Prostate gland (tissue), 2 donors: ENCODE data around the gene KCNQ5. TPM values are rescaled to one million over a fixed set of nuclear protein-coding genes. Genes with fewer than 3 reads are reported as not detected.

Source experiments
- DNase-seq: peaks from one replicate; pipeline ENCODE4 v3.0.0-alpha.2; 2019; ENCODE audit warnings: low spot score
- H3K27ac ChIP-seq, 2 donors: fragments of 200-600 bp; sonication (generic); 2 replicates each; pipeline ENCODE4 v1.5.1; 2017 to 2019
- H3K27me3 ChIP-seq: fragments of 200-600 bp; sonication (generic); replicated peaks from 2 replicates; pipeline ENCODE4 v1.5.1; 2019; ENCODE audit not compliant: insufficient read depth
- H3K36me3 ChIP-seq, 2 donors: fragments of 200-600 bp; sonication (generic); 1 replicate in 1 of 2; 2 replicates in 1 of 2; pipeline versions ENCODE4 v1.5.1 to v1.8.1; 2017 to 2019
- H3K4me1 ChIP-seq: fragments of 200-600 bp; sonication (generic); replicated peaks from 2 replicates; pipeline ENCODE4 v1.5.1; 2019
- H3K4me3 ChIP-seq, 2 donors: fragments of 200-600 bp; sonication (generic); 2 replicates each; pipeline ENCODE4 v1.5.1; 2017 to 2019
- H3K9me3 ChIP-seq: fragments of 200-600 bp; sonication (generic); 2 replicates; pipeline ENCODE4 v1.5.1; 2017
- CTCF ChIP-seq, 4 experiments: fragments of 200-600 bp in 2 of 4; fragments of 450-650 bp in 2 of 4; sonication (generic) in 2 of 4; IDR thresholded peaks; 1 replicate in 3 of 4; 2 replicates in 1 of 4; pipeline ENCODE4 v1.5.1; 2016 to 2019; ENCODE audit warnings: antibody characterized with exemption in 4 of 4, mild to moderate bottlenecking in 2 of 4, moderate library complexity in 2 of 4
- POLR2A ChIP-seq: fragments of 450-650 bp; IDR thresholded peaks from one replicate; pipeline ENCODE4 v1.6.1; 2016; ENCODE audit warnings: antibody characterized with exemption, mild to moderate bottlenecking
- POLR2AphosphoS5 ChIP-seq: sonication (generic); formaldehyde crosslinking; IDR thresholded peaks from one replicate; pipeline ENCODE4 v1.6.1; 2017; ENCODE audit warnings: antibody characterized with exemption
- WGBS: methylation state at CpG from one replicate; pipeline ENCODE4 v1.1.5; 2018; 5-methylcytosine and 5-hydroxymethylcytosine counted together
- intact Hi-C: fragments of 100-400 bp; cut with DNase I; formaldehyde crosslinking; loops from one replicate; pipeline ENCODE4 v1.14.2; 2022
- total RNA-seq, 2 donors: library from RNA; depleted of rRNA; stranded (reverse); fragments of >200 nt; gene quantifications; one replicate each; pipeline ENCODE4 v1.1.0, GENCODE V29; 2016

The KCNQ5 gene
- total RNA-seq, 2 donors from 2014 or later: 3.6 to 4.1 TPM

- no peaks in the 10 kb centered on the region for H3K36me3 ChIP-seq
- TF ChIP-seq CTCF (IDR thresholded peaks at IDR 0.05) (no peak), POLR2AphosphoS5 (no peak), POLR2A (no peak)
- H3K27ac ChIP-seq: no peak overlapping the region
- WGBS: 91% methylated on average over 2 of the region's 2 CpGs
- H3K4me1 ChIP-seq: no peaks in the 10 kb centered on the region
- DNase-seq: no peak
- no peak overlapping the region for H3K4me3 ChIP-seq
- intact Hi-C loops: no loop called here
- no peaks in the 10 kb centered on the region for H3K27me3 ChIP-seq
- H3K9me3 ChIP-seq: no peaks in the 10 kb centered on the region
Observed at GRCh38 chr6:72865467-72865866, 243.6 kb downstream of the KCNQ5 start.

- H3K36me3 ChIP-seq: no peaks in the 10 kb centered on the region
- intact Hi-C loops: no loop called here
- H3K27me3 ChIP-seq: no peaks in the 10 kb centered on the region
- TF ChIP-seq POLR2A (no peak), CTCF (IDR thresholded peaks at IDR 0.05) (no peak), POLR2AphosphoS5 (no peak)
- DNase-seq: no peak
- H3K4me1 ChIP-seq: no peaks in the 10 kb centered on the region
- H3K4me3 ChIP-seq: no peak overlapping the region
- no peaks in the 10 kb centered on the region for H3K9me3 ChIP-seq
- no peak overlapping the region for H3K27ac ChIP-seq
- 96% methylated on average over 5 of the region's 5 CpGs for WGBS
Observed at GRCh38 chr6:72869621-72870020, 247.8 kb downstream of the KCNQ5 start.

- H3K36me3 ChIP-seq: no peaks in the 10 kb centered on the region
- 88% methylated on average over 1 of the region's 1 CpG for WGBS
- H3K27me3 ChIP-seq: no peaks in the 10 kb centered on the region
- no peak for TF ChIP-seq POLR2AphosphoS5
- TF ChIP-seq POLR2A: no peak
- TF ChIP-seq CTCF (IDR thresholded peaks at IDR 0.05): no peak
- H3K4me1 ChIP-seq: no peaks in the 10 kb centered on the region
- no peak overlapping the region for H3K27ac ChIP-seq
- DNase-seq: no peak
- intact Hi-C loops: no loop called here
- H3K9me3 ChIP-seq: no peaks in the 10 kb centered on the region
- H3K4me3 ChIP-seq: no peak overlapping the region
Observed at GRCh38 chr6:72873433-72873832, 251.6 kb downstream of the KCNQ5 start.

GRCh38 chr6:72876256-72876655 lies 254.4 kb downstream of the KCNQ5 start:
- Histone ChIP-seq H3K27ac (no peak overlapping the region), H3K4me3 (no peak overlapping the region), H3K9me3 (no peaks in the 10 kb centered on the region), H3K36me3 (no peaks in the 10 kb centered on the region), H3K4me1 (no peaks in the 10 kb centered on the region), H3K27me3 (no peaks in the 10 kb centered on the region)
- intact Hi-C loops: no loop called here
- no peak for DNase-seq
- TF ChIP-seq POLR2A: no peak
- no peak for TF ChIP-seq POLR2AphosphoS5
- TF ChIP-seq CTCF (IDR thresholded peaks at IDR 0.05): no peak

GRCh38 chr6:72886170-72886569 lies 264.3 kb downstream of the KCNQ5 start:
- no peak for DNase-seq
- intact Hi-C loops: no loop called here
- Histone ChIP-seq H3K9me3 (no peaks in the 10 kb centered on the region), H3K27ac (no peak overlapping the region), H3K36me3 (no peaks in the 10 kb centered on the region), H3K4me1 (no peaks in the 10 kb centered on the region), H3K27me3 (no peaks in the 10 kb centered on the region), H3K4me3 (no peak overlapping the region)
- TF ChIP-seq POLR2A: no peak
- no peak for TF ChIP-seq POLR2AphosphoS5
- no peak for TF ChIP-seq CTCF (IDR thresholded peaks at IDR 0.05)
